ENCODE measurements around the gene NHEJ1.

- TF ChIP-seq CTCF (IDR thresholded peaks at IDR 0.05; ENCODE audit: low read length) (no peak), EZH2 (IDR thresholded peaks at IDR 0.05; ENCODE audit: borderline replicate concordance, low read length) (no peak)
Measured at GRCh38 chr2:219059375-219059724, 101.3 kb downstream of the NHEJ1 start.

All from OCI-LY1 (cell line).